Activated T-cell treated with anti-CD3 and anti-CD28 coated beads, Interleukin-2, amount 50 U/mL, for 24 hours (primary cell): ENCODE data around the gene PSMB9.
"Not testable (repeated sequence)": the region's sequence is repeated elsewhere in the genome, so short reads cannot be mapped to it uniquely, and the experiment has no call there.

ENCODE experiments used
- DNase-seq: peaks from one replicate; pipeline ENCODE4 v3.0.0-alpha.2; 2020
- H3K27ac Mint-ChIP-seq: 2 replicates; pipeline ENCODE4 v1.8.0; 2020; ENCODE audit warnings: mild to moderate bottlenecking, mixed read lengths
- H3K27me3 Mint-ChIP-seq: 2 replicates; pipeline ENCODE4 v1.8.0; 2020; ENCODE audit warnings: mixed read lengths
- H3K36me3 Mint-ChIP-seq: 2 replicates; pipeline ENCODE4 v1.8.0; 2020; ENCODE audit warnings: low read depth, mixed read lengths
- H3K4me1 Mint-ChIP-seq: 2 replicates; pipeline ENCODE4 v1.8.0; 2020; ENCODE audit warnings: low read depth, mixed read lengths
- H3K4me3 Mint-ChIP-seq: 2 replicates; pipeline ENCODE4 v1.8.0; 2020; ENCODE audit warnings: mild to moderate bottlenecking, moderate library complexity, mixed read lengths
- H3K9me3 Mint-ChIP-seq: 2 replicates; pipeline ENCODE4 v1.8.0; 2020; ENCODE audit warnings: mixed read lengths

The PSMB9 gene

DNA sequence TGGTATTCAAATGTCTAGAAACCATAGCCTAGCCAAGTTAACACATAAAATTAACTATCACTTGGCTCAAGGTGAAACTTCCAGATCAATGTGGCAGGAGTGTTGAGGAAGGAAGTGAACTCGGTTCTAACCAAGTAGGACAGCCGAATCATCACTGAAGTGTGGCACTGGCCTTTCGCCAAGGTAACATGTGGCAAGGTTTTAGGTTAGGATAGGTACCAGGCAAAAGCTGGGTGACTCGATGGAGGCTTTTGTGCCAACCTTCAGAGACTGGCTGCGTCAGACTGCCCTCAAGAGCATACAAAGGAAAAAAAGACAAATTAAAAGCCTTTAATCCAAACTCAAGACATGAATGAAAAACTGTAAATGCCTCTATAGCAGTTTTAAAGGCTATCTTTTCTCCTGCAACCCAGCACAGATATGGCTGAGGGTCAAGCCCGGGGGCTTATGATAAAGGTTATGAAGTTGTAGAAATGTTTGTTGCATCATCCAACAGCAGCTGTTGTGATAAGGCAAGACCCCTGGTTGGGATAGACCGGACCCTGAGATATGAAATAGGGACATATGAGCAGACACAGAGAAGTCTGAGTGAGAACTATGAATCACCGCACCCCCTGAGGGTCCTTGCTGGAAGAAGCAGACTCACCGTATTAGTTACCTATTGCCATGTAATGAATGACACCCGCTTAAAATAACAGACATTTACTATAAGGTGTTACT lies 11.9 kb downstream of the PSMB9 start:
- no peak for DNase-seq
- Mint-ChIP-seq H3K36me3 (peaks cover 28% of the 10 kb centered on the region), H3K4me3 (no peak overlapping the region), H3K27me3 (no peaks in the 10 kb centered on the region), H3K4me1 (peaks cover 40% of the 10 kb centered on the region), H3K27ac (peak overlapping the region; percentile 26), H3K9me3 (no peaks in the 10 kb centered on the region)

DNA sequence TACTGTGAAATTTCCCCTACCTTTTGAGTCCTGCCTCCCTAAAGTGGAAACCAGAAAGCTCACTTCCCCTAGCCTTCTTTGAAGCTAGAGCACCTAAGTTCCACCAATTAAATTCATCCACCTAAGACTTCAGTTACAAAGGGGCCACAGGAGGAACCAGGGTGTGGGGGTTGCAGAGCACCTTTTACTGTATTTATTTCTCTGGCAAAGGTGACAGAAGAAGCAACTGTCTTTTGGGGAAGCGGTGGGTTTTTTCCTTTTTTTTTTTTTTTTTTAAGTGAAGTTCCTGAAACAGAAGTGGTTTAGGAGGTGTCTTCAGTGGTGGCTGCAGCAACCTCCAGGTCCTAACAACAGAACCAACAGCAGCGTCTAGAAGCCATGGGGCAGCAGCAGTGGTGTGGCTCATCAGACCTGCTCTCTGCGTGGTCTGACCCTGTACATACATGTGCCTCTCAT lies 13.1 kb downstream of the PSMB9 start:
- Mint-ChIP-seq H3K4me3 (peak overlapping the region; percentile 12), H3K27me3 (no peaks in the 10 kb centered on the region), H3K9me3 (no peaks in the 10 kb centered on the region), H3K4me1 (peaks cover 33% of the 10 kb centered on the region), H3K27ac (peak overlapping the region; percentile 82), H3K36me3 (peaks cover 17% of the 10 kb centered on the region)
- no peak for DNase-seq

DNA sequence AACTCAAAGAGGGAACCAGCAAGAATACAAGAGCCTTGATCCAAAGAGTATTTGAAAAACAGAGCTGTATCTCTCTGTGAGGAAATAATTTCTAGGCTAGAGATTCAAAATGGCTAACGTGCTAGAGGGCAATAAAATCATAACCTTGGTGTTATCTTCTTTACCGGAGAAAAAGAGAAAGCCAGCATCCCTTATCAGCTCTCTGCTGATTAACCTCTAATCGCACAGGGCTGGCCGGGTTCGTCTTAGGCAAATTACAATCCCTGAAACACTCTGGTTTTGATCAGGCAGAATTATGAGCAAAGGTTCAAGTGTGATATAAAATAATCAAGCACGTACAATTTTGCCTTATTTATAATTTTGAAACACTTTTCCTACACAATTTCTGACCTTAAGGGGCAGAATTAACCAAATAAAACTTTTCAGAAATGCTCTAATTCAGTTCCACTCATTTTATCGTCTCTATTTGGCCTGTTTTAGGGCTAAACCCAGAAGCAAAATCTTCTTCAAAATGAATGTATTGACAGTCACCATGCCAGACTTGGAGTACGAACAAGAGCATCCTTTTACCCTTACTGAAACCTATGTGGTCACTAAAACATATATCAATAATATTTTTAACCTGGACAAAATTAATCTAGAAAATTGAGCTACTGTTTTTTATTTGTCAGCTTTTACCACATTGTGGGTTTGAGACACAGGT lies 13.7 kb downstream of the PSMB9 start:
- H3K9me3 Mint-ChIP-seq: no peaks in the 10 kb centered on the region
- H3K4me1 Mint-ChIP-seq: peaks cover 33% of the 10 kb centered on the region
- H3K36me3 Mint-ChIP-seq: peaks cover 15% of the 10 kb centered on the region
- DNase-seq: no peak
- no peak overlapping the region for H3K4me3 Mint-ChIP-seq
- H3K27me3 Mint-ChIP-seq: no peaks in the 10 kb centered on the region
- peak overlapping the region; percentile 82 for H3K27ac Mint-ChIP-seq

DNA sequence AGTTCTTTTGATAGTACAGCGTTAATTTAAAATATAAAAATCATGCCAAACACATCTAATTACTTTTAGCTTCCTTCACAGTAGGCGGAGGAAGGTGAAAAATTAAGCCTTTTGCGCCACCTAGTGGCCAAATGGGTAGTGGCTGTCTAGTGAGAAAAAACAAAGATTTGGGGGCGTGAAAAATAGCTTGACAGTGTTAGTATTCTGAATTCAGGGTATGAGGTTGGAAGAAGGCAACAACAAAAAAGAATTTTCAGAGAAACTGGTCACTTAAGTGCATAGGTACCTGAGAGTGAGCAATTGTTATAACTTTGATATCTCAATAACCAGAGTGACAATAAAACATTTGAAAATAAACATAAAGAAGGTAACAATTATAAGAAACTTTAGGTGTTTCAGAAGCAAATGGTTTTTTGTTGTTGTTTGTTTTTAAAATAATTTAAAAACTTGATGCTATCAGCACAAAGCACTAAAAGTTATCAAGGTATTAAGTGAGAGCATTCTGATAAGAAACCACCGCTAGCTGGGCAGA lies 14.3 kb downstream of the PSMB9 start:
- peaks cover 12% of the 10 kb centered on the region for H3K36me3 Mint-ChIP-seq
- no peak overlapping the region for H3K27ac Mint-ChIP-seq
- H3K9me3 Mint-ChIP-seq: no peaks in the 10 kb centered on the region
- H3K4me1 Mint-ChIP-seq: peaks cover 33% of the 10 kb centered on the region
- DNase-seq: peak; percentile 87
- no peaks in the 10 kb centered on the region for H3K27me3 Mint-ChIP-seq
- no peak overlapping the region for H3K4me3 Mint-ChIP-seq

DNA sequence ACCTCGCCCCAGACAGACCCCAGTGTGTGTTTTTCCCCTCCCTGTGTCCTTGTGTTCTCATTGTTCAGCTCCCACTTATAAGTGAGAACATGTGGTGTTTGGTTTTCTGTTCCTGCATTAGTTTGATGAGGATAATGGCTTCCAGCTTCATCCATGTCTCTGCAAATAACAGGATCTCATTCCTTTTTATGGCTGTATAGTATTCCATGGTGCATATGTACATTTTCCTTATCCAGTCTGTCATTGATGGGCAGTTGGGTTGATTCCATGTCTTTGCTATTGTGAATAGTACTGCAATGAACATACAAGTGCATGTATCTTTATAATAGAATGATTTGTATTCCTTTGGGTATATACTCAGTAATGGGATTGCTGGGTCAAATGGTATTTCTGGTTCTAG lies 20.0 kb downstream of the PSMB9 start:
- H3K4me3 Mint-ChIP-seq, H3K27me3 Mint-ChIP-seq, DNase-seq, H3K4me1 Mint-ChIP-seq, H3K36me3 Mint-ChIP-seq, H3K27ac Mint-ChIP-seq, H3K9me3 Mint-ChIP-seq: not testable (repeated sequence)

DNA sequence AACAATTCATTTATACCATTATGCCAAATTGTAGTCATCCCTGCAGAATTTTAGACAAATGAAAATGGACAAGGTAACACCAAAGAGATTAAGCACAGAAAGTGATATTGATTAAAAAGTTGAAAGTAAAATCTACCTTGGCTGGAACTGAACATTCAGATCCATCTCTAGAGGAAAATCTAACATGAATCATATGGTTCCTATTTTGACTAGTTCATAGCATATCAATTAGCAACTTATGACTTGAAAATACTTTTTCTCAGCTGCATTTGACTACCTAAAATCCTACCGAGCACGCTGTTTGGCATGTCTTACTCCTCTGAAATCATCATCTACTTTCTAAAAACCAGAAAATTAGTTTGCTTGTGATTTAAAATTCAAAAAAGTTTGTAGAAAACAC lies 22.6 kb downstream of the PSMB9 start:
- no peak overlapping the region for H3K27ac Mint-ChIP-seq
- no peak for DNase-seq
- peaks cover 10% of the 10 kb centered on the region for H3K36me3 Mint-ChIP-seq
- peaks cover 7% of the 10 kb centered on the region for H3K4me1 Mint-ChIP-seq
- no peak overlapping the region for H3K4me3 Mint-ChIP-seq
- no peaks in the 10 kb centered on the region for H3K27me3 Mint-ChIP-seq
- no peaks in the 10 kb centered on the region for H3K9me3 Mint-ChIP-seq

DNA sequence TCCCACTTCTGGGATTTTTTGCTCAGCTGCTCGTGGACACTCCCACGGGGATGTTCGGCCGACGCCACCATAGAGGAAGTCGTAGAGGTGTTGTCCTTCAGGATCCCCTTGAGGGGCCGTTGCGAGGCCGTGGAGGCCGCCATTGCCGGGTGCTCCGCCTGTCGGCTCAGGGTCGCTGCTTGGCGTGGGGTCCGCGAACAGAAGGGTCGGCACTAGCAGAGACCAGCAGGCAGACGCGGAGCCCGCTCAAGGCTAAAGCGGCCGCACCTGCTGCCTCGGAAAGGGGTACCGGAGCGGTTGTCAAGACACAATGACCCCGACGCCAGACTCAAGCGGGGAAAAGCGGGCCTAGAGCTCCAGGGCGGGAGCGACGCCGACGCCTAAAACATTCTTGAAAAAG lies 25.7 kb downstream of the PSMB9 start:
- H3K4me3 Mint-ChIP-seq: no peak overlapping the region
- H3K27ac Mint-ChIP-seq: no peak overlapping the region

DNA sequence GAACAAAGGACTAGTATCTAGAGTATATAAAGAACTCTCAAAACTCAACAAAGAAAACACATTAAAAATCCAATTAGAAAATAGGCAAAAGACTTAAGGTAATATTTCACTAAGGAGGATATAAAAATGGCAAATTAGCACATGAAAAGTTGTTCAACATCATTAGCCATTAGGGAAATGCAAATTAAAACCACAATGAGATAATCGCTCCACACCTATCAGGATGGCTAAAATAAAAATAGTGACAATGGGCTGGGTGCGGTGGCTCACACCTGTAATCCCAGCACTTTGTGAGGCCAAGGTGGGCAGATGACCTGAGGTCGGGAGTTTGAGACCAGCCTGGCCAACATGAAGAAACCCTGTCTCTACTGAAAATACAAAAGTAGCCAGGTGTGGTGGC lies 27.0 kb downstream of the PSMB9 start:
- not testable (repeated sequence) for H3K4me3 Mint-ChIP-seq, H3K27ac Mint-ChIP-seq, DNase-seq, H3K9me3 Mint-ChIP-seq, H3K36me3 Mint-ChIP-seq, H3K27me3 Mint-ChIP-seq
- H3K4me1 Mint-ChIP-seq: peaks cover 19% of the 10 kb centered on the region

More for the DNA sequence above, 25.7 kb downstream of the PSMB9 start:
- Mint-ChIP-seq H3K27me3 (no peaks in the 10 kb centered on the region), H3K36me3 (peaks cover 10% of the 10 kb centered on the region), H3K9me3 (no peaks in the 10 kb centered on the region), H3K4me1 (peaks cover 19% of the 10 kb centered on the region)
- no peak for DNase-seq

DNA sequence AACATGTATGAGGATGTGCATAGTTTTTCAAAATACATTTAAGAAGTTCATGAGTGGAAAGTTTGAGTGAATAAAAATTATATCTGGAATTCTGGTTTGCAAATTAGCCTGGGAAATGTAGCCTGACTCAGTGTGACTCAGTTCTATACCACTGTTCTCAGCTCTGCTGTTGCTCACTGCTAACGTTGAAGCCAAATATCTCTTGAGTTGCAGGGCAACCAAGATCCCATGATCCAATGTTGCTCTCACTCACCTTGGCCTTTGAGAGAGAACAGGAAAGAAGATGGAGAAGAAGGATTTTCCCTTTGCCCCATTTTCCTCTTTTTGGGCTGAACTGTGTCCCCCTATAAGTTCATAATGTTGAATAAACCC lies 28.9 kb downstream of the PSMB9 start:
- H3K9me3 Mint-ChIP-seq: no peaks in the 10 kb centered on the region
- DNase-seq: no peak
- H3K27ac Mint-ChIP-seq: peak overlapping the region; percentile 63
- peaks cover 13% of the 10 kb centered on the region for H3K4me1 Mint-ChIP-seq
- H3K36me3 Mint-ChIP-seq: peaks cover 10% of the 10 kb centered on the region
- H3K27me3 Mint-ChIP-seq: no peaks in the 10 kb centered on the region
- H3K4me3 Mint-ChIP-seq: no peak overlapping the region

DNA sequence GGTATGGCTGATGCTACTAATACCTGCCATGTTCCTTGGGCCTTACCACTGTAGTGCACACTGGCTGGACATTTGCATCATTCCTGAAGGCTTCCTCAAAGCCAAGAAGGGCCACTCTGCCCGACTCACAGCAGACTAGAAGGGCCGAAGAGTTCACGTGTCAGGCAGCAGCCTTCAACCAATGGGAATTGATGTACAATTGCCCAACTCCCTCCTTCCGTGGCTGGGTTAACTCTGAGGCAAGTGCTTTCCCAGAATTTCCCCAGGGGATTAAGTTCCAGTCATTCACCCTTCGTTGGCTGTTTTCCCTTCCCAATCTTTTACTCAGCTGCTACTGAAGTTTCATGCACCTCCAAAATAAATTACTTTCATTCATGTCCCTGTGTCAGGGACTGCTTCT lies 29.8 kb downstream of the PSMB9 start:
- no peak overlapping the region for H3K27ac Mint-ChIP-seq
- H3K36me3 Mint-ChIP-seq: peaks cover 10% of the 10 kb centered on the region
- peaks cover 13% of the 10 kb centered on the region for H3K4me1 Mint-ChIP-seq
- H3K9me3 Mint-ChIP-seq: no peaks in the 10 kb centered on the region
- H3K4me3 Mint-ChIP-seq: no peak overlapping the region
- no peaks in the 10 kb centered on the region for H3K27me3 Mint-ChIP-seq
- no peak for DNase-seq

DNA sequence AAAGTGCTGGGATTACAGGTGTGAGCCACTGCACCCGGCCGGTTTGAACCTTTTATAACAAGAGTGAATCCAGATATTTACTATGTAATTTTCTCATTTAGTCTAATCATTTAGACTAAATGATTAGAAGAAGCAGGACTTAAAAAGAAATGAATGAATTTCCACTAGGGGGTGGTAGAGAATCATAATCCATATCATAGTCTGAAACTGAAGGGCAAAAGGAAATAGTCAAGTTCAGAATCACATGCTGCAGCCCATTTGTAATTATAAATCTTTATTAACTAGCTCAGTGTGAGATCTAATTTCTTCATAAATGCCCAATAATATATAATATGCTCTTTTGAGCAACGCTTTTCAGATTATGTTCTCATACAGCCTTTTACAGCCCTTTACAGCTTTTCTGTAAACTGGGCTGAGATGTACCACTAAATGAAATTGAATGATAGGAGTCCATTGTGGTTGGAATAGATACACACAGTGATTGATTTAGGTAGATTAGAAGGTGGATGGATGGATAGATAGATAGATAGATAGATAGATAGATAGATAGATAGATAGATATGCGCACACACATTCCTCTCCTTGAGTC lies 31.8 kb downstream of the PSMB9 start:
- no peaks in the 10 kb centered on the region for H3K27me3 Mint-ChIP-seq
- H3K36me3 Mint-ChIP-seq: no peaks in the 10 kb centered on the region
- H3K9me3 Mint-ChIP-seq: no peaks in the 10 kb centered on the region
- no peak for DNase-seq
- no peak overlapping the region for H3K4me3 Mint-ChIP-seq
- H3K27ac Mint-ChIP-seq: no peak overlapping the region
- H3K4me1 Mint-ChIP-seq: peaks cover 13% of the 10 kb centered on the region

DNA sequence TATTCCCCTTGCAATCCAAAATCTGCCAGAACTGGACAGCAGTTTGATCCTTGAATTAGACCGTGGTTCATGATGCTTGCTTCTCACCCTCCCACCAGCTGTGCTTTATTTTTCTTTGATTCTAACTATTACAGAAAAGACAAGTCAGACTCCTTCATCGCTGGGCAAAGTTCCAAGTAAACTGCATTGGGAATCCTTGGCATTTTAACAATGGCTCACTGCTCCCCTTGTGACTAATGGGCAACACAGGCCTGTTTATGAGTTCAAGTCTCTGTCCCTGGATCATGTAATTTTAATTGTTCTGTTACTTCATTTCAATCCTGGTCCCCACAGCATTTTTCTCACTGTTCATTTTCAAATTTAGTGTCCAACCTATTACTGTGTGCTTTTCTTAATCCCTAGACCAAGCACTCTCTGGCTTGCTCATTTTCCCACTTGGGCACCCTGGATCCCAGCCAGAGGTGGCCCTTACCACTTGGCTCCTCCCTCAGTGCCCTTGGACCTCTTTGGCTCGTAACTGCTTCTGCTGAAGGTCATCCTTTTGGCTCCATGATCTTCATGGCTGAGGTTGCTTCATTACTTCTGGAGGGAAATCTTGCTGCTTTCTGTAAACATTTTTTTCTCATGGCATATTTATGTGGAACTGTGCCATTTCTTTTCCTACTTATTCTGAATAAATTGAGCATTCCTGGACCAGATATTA lies 32.8 kb downstream of the PSMB9 start:
- no peaks in the 10 kb centered on the region for H3K9me3 Mint-ChIP-seq
- no peak overlapping the region for H3K4me3 Mint-ChIP-seq
- H3K27me3 Mint-ChIP-seq: no peaks in the 10 kb centered on the region
- no peaks in the 10 kb centered on the region for H3K36me3 Mint-ChIP-seq
- peaks cover 11% of the 10 kb centered on the region for H3K4me1 Mint-ChIP-seq
- DNase-seq: no peak
- H3K27ac Mint-ChIP-seq: no peak overlapping the region

DNA sequence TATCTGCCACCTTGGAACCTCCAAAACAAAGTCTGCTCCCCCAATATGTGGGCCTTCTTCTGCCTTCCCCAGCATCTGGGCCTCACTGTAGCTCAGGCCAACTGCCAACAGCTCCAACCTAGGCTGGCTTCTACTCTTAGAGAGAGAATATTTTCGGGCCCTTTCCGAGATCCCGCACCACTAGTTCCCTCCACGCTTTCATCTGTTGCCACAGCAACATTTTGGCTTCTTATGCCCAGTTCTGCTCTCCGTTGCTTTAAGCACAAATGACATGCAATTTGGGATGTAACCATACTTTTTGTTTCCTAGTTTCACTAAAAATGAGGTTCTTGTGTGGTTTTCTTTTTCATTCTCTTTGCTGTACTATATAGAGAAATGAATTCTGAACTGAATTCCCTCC lies 33.6 kb downstream of the PSMB9 start:
- Mint-ChIP-seq H3K27ac (no peak overlapping the region), H3K36me3 (no peaks in the 10 kb centered on the region), H3K27me3 (no peaks in the 10 kb centered on the region), H3K9me3 (no peaks in the 10 kb centered on the region), H3K4me1 (peaks cover 8% of the 10 kb centered on the region), H3K4me3 (no peak overlapping the region)
- DNase-seq: no peak

DNA sequence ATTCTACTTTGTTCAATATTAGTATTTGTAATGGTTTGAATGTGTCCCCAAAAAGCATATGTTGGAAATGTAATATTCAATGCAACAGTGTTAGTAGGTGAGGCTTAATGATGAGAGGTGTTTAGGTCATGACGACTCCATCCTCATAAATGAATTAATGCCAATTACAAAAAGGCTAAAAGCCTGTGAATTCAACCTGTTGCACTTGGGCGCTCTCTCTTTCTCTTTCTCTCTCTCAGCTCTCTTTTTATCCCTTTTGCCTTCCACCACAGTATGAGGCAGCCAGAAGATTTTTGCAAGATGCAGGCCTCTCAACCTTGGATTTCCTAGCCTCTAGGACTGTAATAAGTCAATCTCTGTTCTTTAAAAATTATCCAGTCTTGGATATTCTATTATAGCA lies 34.6 kb downstream of the PSMB9 start:
- H3K9me3 Mint-ChIP-seq: no peaks in the 10 kb centered on the region
- no peak overlapping the region for H3K4me3 Mint-ChIP-seq
- H3K4me1 Mint-ChIP-seq: peaks cover 3% of the 10 kb centered on the region
- DNase-seq: no peak
- no peaks in the 10 kb centered on the region for H3K27me3 Mint-ChIP-seq
- H3K27ac Mint-ChIP-seq: no peak overlapping the region
- H3K36me3 Mint-ChIP-seq: no peaks in the 10 kb centered on the region
